Measurements from ENCODE around the gene DPEP3. TPM values are rescaled to one million over a fixed set of nuclear protein-coding genes. Genes with fewer than 3 reads are reported as not detected.

Gene DPEP3
- total RNA-seq, 4 donors from 2014 or later, result not detected

- DNase-seq, result no peak
- peak overlapping the region; percentile 55 to 77 (median 70) for H3K4me3 ChIP-seq
- H3K9me3 ChIP-seq, result no peaks in the 10 kb centered on the region
- H3K27me3 ChIP-seq, result no peaks in the 10 kb centered on the region
- peaks cover 16 to 53% (median 20%) of the 10 kb centered on the region in 3 donors for H3K4me1 ChIP-seq
- intact Hi-C loops (cut with DNase I), result no loop called here
- TF ChIP-seq POLR2A (IDR thresholded peaks at IDR 0.05), result no peak
- TF ChIP-seq CTCF (IDR thresholded peaks at IDR 0.05), result no peak
- peak overlapping the region; percentile 85 to 96 (median 92) for H3K27ac ChIP-seq
- 8 to 47% methylated on average over 10 to 23 of the region's 40 CpGs for WGBS, 2 donors
- H3K36me3 ChIP-seq, result no peaks in the 10 kb centered on the region
Measured at GRCh38 chr16:67969254-67970039, 10.9 kb downstream of the DPEP3 start.

- peak; percentile 23 for DNase-seq
- peak within 1 kb of the TSS; percentile 85 to 96 (median 92) for H3K27ac ChIP-seq
- H3K27me3 ChIP-seq, result no peaks in the 10 kb centered on the region
- intact Hi-C loops (cut with DNase I), result no loop called here
- H3K4me1 ChIP-seq, result peaks cover 19 to 61% (median 28%) of the 10 kb centered on the region in 3 donors
- H3K4me3 ChIP-seq, result peak within 1 kb of the TSS; percentile 55 to 77 (median 70)
- 0 to 2% methylated on average over 20 to 29 of the region's 78 CpGs for WGBS, 2 donors
- TF ChIP-seq CTCF (IDR thresholded peaks at IDR 0.05) (peak in 1 of 6 experiments; percentile 10), POLR2A (IDR thresholded peaks at IDR 0.05) (peak in 3 of 4 donors; percentile 46 to 93 (median 87))
- no peaks in the 10 kb centered on the region for H3K9me3 ChIP-seq
- H3K36me3 ChIP-seq, result peaks cover 0 to under 1% (median 0%) of the 10 kb centered on the region in 3 donors
Measured at GRCh38 chr16:67968400-67969253, 11.7 kb downstream of the DPEP3 start, which contains the start of gene SLC12A4. Gene SLC12A4, minus strand, starts transcription at chr16:67968637. Its CDS starts 84 bp downstream, at chr16:67968553.

- no peak for DNase-seq
- intact Hi-C loops (cut with DNase I), result no loop called here
- Histone ChIP-seq H3K27me3 (no peaks in the 10 kb centered on the region), H3K4me3 (peak overlapping the region; percentile 55 to 77 (median 70)), H3K4me1 (peaks cover 22 to 68% (median 34%) of the 10 kb centered on the region in 3 donors), H3K36me3 (peaks cover 0 to 7% (median 0%) of the 10 kb centered on the region in 3 donors), H3K27ac (peak overlapping the region; percentile 85 to 96 (median 92)), H3K9me3 (no peaks in the 10 kb centered on the region)
- WGBS, 2 donors, result 0% methylated on average over 3 to 15 of the region's 45 CpGs
- no peak for TF ChIP-seq CTCF (IDR thresholded peaks at IDR 0.05)
- TF ChIP-seq POLR2A (IDR thresholded peaks at IDR 0.05), result no peak
Measured at GRCh38 chr16:67967958-67968399, 12.3 kb downstream of the DPEP3 start.

- H3K4me1 ChIP-seq, result peaks cover 22 to 74% (median 38%) of the 10 kb centered on the region in 3 donors
- TF ChIP-seq CTCF (IDR thresholded peaks at IDR 0.05), result no peak
- no peak for TF ChIP-seq POLR2A (IDR thresholded peaks at IDR 0.05)
- peaks cover 0 to 13% (median 3%) of the 10 kb centered on the region in 3 donors for H3K36me3 ChIP-seq
- H3K4me3 ChIP-seq, result peak overlapping the region; percentile 55 to 77 (median 70)
- H3K27ac ChIP-seq, result peak overlapping the region; percentile 85 to 96 (median 92)
- 11 to 24% methylated on average over 11 to 13 of the region's 18 CpGs for WGBS, 2 donors
- intact Hi-C loops (cut with DNase I), result no loop called here
- no peaks in the 10 kb centered on the region for H3K9me3 ChIP-seq
- H3K27me3 ChIP-seq, result no peaks in the 10 kb centered on the region
- no peak for DNase-seq
Measured at GRCh38 chr16:67967183-67967957, 12.9 kb downstream of the DPEP3 start.

All from esophagus squamous epithelium (tissue), 5 donors.